Measurements from ENCODE around the gene NELL2.

NELL2 gene

GRCh38 chr12:44465139-44465538, 411.0 kb downstream of the NELL2 start:
- Mint-ChIP-seq H3K27me3 (ENCODE audit: low read depth) (no peaks in the 10 kb centered on the region), H3K36me3 (ENCODE audit: low read depth) (no peaks in the 10 kb centered on the region), H3K27ac (no peak overlapping the region), H3K4me1 (ENCODE audit: low read depth) (no peaks in the 10 kb centered on the region), H3K4me3 (no peak overlapping the region), H3K9me3 (peaks cover 5% of the 10 kb centered on the region)

- Mint-ChIP-seq H3K4me3 (no peak overlapping the region), H3K4me1 (ENCODE audit: low read depth) (no peaks in the 10 kb centered on the region), H3K9me3 (peaks cover 5% of the 10 kb centered on the region), H3K27me3 (ENCODE audit: low read depth) (no peaks in the 10 kb centered on the region), H3K36me3 (ENCODE audit: low read depth) (no peaks in the 10 kb centered on the region), H3K27ac (no peak overlapping the region)
Observed at GRCh38 chr12:44464180-44464579, 411.9 kb downstream of the NELL2 start.

GRCh38 chr12:44462729-44463128, 413.4 kb downstream of the NELL2 start:
- Mint-ChIP-seq H3K27ac (no peak overlapping the region), H3K4me1 (ENCODE audit: low read depth) (no peaks in the 10 kb centered on the region), H3K9me3 (peaks cover 5% of the 10 kb centered on the region)

GRCh38 chr12:44460261-44460660, 415.9 kb downstream of the NELL2 start:
- Mint-ChIP-seq H3K36me3 (ENCODE audit: low read depth) (no peaks in the 10 kb centered on the region), H3K4me1 (ENCODE audit: low read depth) (no peaks in the 10 kb centered on the region), H3K9me3 (no peaks in the 10 kb centered on the region), H3K4me3 (no peak overlapping the region), H3K27ac (no peak overlapping the region), H3K27me3 (ENCODE audit: low read depth) (no peaks in the 10 kb centered on the region)

More at GRCh38 chr12:44462729-44463128, 413.4 kb downstream of the NELL2 start:
- Mint-ChIP-seq H3K36me3 (ENCODE audit: low read depth) (no peaks in the 10 kb centered on the region), H3K4me3 (no peak overlapping the region), H3K27me3 (ENCODE audit: low read depth) (no peaks in the 10 kb centered on the region)

GRCh38 chr12:44459569-44459968, 416.5 kb downstream of the NELL2 start:
- no peaks in the 10 kb centered on the region for H3K27me3 Mint-ChIP-seq (ENCODE audit: low read depth)
- no peaks in the 10 kb centered on the region for H3K4me1 Mint-ChIP-seq (ENCODE audit: low read depth)
- H3K9me3 Mint-ChIP-seq, result no peaks in the 10 kb centered on the region
- no peak overlapping the region for H3K27ac Mint-ChIP-seq
- no peaks in the 10 kb centered on the region for H3K36me3 Mint-ChIP-seq (ENCODE audit: low read depth)
- H3K4me3 Mint-ChIP-seq, result no peak overlapping the region
